Prostate gland (tissue), 2 donors: Measurements from ENCODE around the gene TFR2. TPM values are rescaled to one million over a fixed set of nuclear protein-coding genes. Genes with fewer than 3 reads are reported as not detected.

Experiments
- DNase-seq: peaks from one replicate; pipeline ENCODE4 v3.0.0-alpha.2; 2019; ENCODE audit warnings: low spot score
- H3K27ac ChIP-seq, 2 donors: fragments of 200-600 bp; sonication (generic); 2 replicates each; pipeline ENCODE4 v1.5.1; 2017 to 2019
- H3K27me3 ChIP-seq: fragments of 200-600 bp; sonication (generic); replicated peaks from 2 replicates; pipeline ENCODE4 v1.5.1; 2019; ENCODE audit not compliant: insufficient read depth
- H3K36me3 ChIP-seq, 2 donors: fragments of 200-600 bp; sonication (generic); 1 replicate in 1 of 2; 2 replicates in 1 of 2; pipeline versions ENCODE4 v1.5.1 to v1.8.1; 2017 to 2019
- H3K4me1 ChIP-seq: fragments of 200-600 bp; sonication (generic); replicated peaks from 2 replicates; pipeline ENCODE4 v1.5.1; 2019
- H3K4me3 ChIP-seq, 2 donors: fragments of 200-600 bp; sonication (generic); 2 replicates each; pipeline ENCODE4 v1.5.1; 2017 to 2019
- H3K9me3 ChIP-seq: fragments of 200-600 bp; sonication (generic); 2 replicates; pipeline ENCODE4 v1.5.1; 2017
- POLR2A ChIP-seq: fragments of 450-650 bp; IDR thresholded peaks from one replicate; pipeline ENCODE4 v1.6.1; 2016; ENCODE audit warnings: antibody characterized with exemption, mild to moderate bottlenecking
- POLR2AphosphoS5 ChIP-seq: sonication (generic); formaldehyde crosslinking; IDR thresholded peaks from one replicate; pipeline ENCODE4 v1.6.1; 2017; ENCODE audit warnings: antibody characterized with exemption
- WGBS: methylation state at CpG from one replicate; pipeline ENCODE4 v1.1.5; 2018; 5-methylcytosine and 5-hydroxymethylcytosine counted together
- intact Hi-C: fragments of 100-400 bp; cut with DNase I; formaldehyde crosslinking; loops from one replicate; pipeline ENCODE4 v1.14.2; 2022
- total RNA-seq, 2 donors: library from RNA; depleted of rRNA; stranded (reverse); fragments of >200 nt; gene quantifications; one replicate each; pipeline ENCODE4 v1.1.0, GENCODE V29; 2016
- TF ChIP-seq, protein P1 (sequence below), 4 experiments: fragments of 200-600 bp in 2 of 4; fragments of 450-650 bp in 2 of 4; sonication (generic) in 2 of 4; IDR thresholded peaks; 1 replicate in 3 of 4; 2 replicates in 1 of 4; pipeline ENCODE4 v1.5.1; 2016 to 2019; ENCODE audit warnings: antibody characterized with exemption in 4 of 4, mild to moderate bottlenecking in 2 of 4, moderate library complexity in 2 of 4

Gene TFR2
- total RNA-seq, 2 donors from 2014 or later = 0.59 to 2.3 TPM

DNA sequence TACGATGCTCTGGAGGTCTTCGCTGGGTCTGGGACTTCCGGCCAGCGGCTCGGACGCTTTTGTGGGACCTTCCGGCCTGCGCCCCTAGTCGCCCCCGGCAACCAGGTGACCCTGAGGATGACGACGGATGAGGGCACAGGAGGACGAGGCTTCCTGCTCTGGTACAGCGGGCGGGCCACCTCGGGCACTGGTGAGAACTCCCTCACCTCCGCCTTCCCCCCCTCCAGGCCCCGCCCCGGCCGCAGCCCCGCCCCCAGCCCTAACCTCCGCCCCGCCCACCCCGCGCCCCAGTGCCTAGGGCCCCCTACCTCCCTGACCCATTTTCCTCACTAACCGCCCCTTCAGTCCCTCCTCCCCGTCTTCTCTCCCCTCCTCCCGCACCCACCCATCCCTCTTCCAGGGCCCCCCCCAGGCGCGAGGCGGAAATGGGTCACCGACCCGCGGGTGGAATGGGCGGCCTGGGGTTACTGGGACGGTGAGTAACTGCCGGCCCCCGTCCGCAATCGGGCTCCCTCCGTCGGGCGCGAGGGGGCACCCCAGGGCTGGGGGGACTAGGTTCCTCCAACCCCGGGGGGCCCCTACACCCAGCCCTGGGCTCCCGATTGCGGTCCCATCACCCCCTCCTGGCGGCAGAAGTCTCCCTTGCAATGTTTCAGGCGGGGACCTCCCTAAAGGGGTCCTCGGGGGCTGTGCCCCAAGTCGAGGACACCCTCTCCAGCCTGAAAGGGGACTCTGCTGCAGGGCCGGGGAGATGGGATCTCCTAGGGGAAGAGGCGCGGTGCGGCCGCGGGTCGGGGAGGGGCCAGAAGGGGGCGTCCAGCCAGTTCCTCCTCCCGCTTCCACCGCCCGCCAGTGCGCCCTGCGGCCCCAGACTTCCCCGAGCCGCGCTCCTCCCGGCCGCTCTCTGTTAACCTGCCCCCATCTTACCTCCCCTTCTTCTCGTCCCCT, 37.0 kb downstream of the TFR2 start:
- peak overlapping the region; percentile 74 to 77 for H3K27ac ChIP-seq
- H3K4me3 ChIP-seq = peak overlapping the region; percentile 52 to 68
- no peaks in the 10 kb centered on the region for H3K36me3 ChIP-seq
- no peaks in the 10 kb centered on the region for H3K27me3 ChIP-seq
- DNase-seq = peak; percentile 54
- H3K9me3 ChIP-seq = no peaks in the 10 kb centered on the region
- H3K4me1 ChIP-seq = no peaks in the 10 kb centered on the region
- WGBS = under 1% methylated on average over 44 of the region's 70 CpGs
- TF ChIP-seq, protein P1, sequence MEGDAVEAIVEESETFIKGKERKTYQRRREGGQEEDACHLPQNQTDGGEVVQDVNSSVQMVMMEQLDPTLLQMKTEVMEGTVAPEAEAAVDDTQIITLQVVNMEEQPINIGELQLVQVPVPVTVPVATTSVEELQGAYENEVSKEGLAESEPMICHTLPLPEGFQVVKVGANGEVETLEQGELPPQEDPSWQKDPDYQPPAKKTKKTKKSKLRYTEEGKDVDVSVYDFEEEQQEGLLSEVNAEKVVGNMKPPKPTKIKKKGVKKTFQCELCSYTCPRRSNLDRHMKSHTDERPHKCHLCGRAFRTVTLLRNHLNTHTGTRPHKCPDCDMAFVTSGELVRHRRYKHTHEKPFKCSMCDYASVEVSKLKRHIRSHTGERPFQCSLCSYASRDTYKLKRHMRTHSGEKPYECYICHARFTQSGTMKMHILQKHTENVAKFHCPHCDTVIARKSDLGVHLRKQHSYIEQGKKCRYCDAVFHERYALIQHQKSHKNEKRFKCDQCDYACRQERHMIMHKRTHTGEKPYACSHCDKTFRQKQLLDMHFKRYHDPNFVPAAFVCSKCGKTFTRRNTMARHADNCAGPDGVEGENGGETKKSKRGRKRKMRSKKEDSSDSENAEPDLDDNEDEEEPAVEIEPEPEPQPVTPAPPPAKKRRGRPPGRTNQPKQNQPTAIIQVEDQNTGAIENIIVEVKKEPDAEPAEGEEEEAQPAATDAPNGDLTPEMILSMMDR (IDR thresholded peaks at IDR 0.05) = peak; percentile 33 to 59 (median 48)
- peak; percentile 43 for TF ChIP-seq POLR2A
- TF ChIP-seq POLR2AphosphoS5 = peak; percentile 9
- intact Hi-C loops = no loop called here

DNA sequence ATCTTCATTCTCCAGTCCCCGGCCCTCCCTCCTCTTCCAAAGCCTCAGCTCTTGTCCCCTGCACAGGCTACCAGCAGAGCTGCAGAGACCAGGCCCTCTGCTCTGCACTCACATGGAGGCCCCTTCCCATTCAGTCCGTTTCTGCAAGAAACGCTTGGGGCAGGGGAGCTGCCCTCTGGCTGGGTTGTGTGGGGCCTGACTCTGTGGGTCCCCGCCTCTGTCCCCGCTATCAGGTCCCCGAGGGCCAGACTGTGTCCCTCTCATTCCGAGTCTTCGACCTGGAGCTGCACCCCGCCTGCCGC, 37.7 kb downstream of the TFR2 start:
- 10% methylated on average over 8 of the region's 10 CpGs for WGBS
- Histone ChIP-seq H3K27me3 (no peaks in the 10 kb centered on the region), H3K36me3 (no peaks in the 10 kb centered on the region), H3K9me3 (no peaks in the 10 kb centered on the region), H3K4me1 (no peaks in the 10 kb centered on the region), H3K27ac (peak overlapping the region; percentile 74 to 77), H3K4me3 (peak overlapping the region; percentile 52 to 68)
- TF ChIP-seq, protein P1 (IDR thresholded peaks at IDR 0.05) = peak in 1 of 4 experiments; percentile 3
- no peak for TF ChIP-seq POLR2AphosphoS5
- no peak for DNase-seq
- intact Hi-C loops = no loop called here

DNA sequence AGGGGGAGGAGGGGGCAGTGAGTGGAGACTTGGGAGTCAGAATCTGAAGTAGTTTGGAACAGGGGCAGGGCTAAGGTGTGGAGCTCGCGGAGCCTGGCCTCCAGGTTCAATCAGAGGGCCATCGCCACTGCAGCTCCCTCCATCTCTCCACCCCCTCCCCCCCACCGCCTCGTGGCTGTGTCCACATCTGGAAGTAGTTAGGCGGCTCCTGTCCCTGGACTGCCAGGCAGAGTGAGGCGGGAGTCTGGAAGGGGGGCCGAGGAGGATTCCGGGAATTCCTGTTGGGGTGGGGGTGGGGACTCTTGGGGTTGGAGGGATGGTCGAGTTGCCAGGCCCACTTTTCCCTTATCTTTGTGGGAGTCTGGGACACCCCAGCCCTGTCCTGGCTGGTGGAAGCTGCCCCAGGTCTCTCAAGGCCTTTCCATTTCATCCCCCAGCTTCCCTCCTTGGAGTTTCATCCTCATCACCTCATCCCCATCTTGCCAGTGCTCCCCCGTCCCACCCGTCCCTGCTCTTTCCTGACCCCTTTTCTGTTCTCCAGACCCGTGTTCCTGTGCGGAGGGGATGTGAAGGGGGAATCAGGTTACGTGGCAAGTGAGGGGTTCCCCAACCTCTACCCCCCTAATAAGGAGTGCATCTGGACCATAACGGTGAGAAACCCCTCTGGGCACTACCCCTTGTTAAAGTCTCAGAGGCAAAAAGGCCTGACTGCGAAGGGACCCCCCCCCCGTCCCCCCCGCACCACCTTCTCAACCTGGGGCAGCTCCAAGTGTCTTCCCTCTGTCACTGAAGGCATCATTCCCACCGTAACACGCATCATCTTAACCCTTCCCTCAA, 38.2 kb downstream of the TFR2 start:
- TF ChIP-seq POLR2A (no peak), POLR2AphosphoS5 (no peak)
- TF ChIP-seq, protein P1 (IDR thresholded peaks at IDR 0.05) = no peak
- Histone ChIP-seq H3K27me3 (no peaks in the 10 kb centered on the region), H3K4me3 (peak overlapping the region; percentile 52 to 68), H3K9me3 (no peaks in the 10 kb centered on the region), H3K36me3 (no peaks in the 10 kb centered on the region), H3K4me1 (no peaks in the 10 kb centered on the region), H3K27ac (peak overlapping the region; percentile 74 to 77)
- intact Hi-C loops = no loop called here
- no peak for DNase-seq
- WGBS = 30% methylated on average over 21 of the region's 21 CpGs

DNA sequence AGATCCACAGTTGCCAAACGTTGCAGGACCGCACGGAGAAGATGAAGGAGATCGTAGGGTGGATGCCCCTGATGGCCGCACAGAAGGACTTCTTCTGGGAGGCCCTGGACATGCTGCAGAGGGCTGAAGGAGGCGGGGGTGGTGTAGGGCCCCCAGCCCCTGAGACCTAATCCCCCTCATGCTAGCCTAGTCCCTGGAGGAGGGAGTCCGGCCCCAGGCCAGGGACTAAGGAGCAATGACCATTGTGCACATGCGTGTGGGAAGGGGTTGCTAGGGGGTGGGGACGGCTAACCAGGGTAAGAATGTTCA, 40.7 kb downstream of the TFR2 start:
- H3K27me3 ChIP-seq = no peaks in the 10 kb centered on the region
- H3K27ac ChIP-seq = no peak overlapping the region
- H3K4me3 ChIP-seq = no peak overlapping the region
- no peaks in the 10 kb centered on the region for H3K36me3 ChIP-seq
- H3K4me1 ChIP-seq = no peaks in the 10 kb centered on the region
- DNase-seq = no peak
- no peak for TF ChIP-seq POLR2AphosphoS5
- 84% methylated on average over 9 of the region's 9 CpGs for WGBS
- intact Hi-C loops = no loop called here
- H3K9me3 ChIP-seq = no peaks in the 10 kb centered on the region

DNA sequence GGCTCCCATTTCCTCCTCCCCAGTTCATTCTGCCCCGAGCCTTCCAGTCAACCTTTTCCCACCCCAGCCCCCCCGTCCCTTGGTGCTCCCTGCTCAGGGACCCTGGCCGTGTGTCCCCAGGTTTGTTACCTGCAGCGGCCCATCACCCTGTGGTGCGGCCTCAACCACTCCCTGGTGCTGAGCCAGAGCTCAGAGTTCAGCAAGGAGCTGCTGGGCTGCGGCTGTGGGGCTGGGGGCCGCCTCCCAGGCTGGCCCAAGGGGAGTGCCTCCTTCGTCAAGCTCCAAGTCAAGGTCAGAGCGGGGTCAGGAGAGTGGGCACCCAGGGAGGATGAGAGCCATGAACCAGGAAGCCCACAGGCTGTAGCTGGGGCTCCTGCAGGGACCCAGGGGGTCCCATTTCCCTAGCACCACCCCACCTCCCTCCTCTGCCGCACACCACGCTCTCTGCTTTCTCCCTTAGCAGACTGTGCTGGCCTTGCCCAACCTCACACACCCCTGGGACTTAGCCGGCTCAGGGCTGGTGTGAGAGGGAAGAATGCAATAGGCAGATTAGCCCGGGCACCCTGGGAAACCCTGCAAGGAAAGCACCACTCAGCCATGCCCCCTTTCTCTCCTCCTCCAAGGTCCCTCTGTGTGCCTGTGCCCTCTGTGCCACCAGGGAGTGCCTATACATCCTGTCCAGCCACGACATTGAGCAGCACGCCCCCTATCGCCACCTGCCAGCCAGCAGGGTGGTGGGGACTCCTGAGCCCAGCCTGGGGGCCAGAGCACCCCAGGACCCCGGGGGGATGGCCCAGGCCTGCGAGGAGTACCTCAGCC, 41.2 kb downstream of the TFR2 start:
- Histone ChIP-seq H3K9me3 (no peaks in the 10 kb centered on the region), H3K27me3 (no peaks in the 10 kb centered on the region), H3K27ac (no peak overlapping the region), H3K4me3 (no peak overlapping the region), H3K36me3 (no peaks in the 10 kb centered on the region), H3K4me1 (no peaks in the 10 kb centered on the region)
- intact Hi-C loops = no loop called here
- TF ChIP-seq POLR2AphosphoS5 (no peak), POLR2A (no peak)
- TF ChIP-seq, protein P1 (IDR thresholded peaks at IDR 0.05) = no peak
- DNase-seq = no peak
- WGBS = 80% methylated on average over 18 of the region's 18 CpGs
